GM12873 (cell line): Measurements from ENCODE around the gene ARHGEF6.

ENCODE experiments used
- TF ChIP-seq, protein P1 (sequence below): IDR thresholded peaks from 2 replicates; pipeline ENCODE4 v1.5.1; 2012; ENCODE audit warnings: low read depth, mild to moderate bottlenecking, moderate library complexity, low read length, control low read depth; ENCODE audit not compliant: insufficient read depth; ENCODE audit errors: missing control alignments

Gene ARHGEF6

DNA sequence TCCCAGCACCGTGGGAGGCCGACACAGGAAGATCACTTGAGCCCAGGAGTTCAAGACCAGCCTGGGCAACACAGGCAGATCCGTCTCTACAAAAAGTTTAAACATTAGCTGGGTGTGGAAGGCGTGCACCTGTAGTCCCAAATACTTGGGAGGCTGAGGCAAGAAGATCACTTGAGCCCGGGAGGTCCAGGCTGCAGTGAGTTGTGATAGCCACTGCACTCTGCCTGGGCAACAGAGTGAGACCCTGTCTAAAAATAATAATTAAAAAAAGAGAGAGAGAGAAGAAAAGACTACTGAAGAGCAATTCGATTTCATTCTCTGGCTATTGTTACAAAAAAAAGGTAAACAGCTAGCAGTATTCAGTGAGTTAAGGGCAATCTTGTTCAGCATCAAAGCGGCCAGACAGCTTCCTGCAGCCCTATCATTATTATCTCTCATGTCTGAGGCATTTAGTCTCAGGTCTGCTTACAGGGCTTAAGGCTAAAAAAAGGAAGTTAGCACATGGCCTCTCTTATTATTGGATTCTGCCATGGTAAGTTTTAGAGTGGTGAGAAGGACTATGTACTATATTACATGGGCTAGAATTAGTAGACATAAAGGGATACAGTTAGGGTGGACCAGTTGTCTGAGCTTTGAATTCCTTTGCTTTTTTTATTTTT, 37.9 kb downstream of the ARHGEF6 start:
- TF ChIP-seq, protein P1, sequence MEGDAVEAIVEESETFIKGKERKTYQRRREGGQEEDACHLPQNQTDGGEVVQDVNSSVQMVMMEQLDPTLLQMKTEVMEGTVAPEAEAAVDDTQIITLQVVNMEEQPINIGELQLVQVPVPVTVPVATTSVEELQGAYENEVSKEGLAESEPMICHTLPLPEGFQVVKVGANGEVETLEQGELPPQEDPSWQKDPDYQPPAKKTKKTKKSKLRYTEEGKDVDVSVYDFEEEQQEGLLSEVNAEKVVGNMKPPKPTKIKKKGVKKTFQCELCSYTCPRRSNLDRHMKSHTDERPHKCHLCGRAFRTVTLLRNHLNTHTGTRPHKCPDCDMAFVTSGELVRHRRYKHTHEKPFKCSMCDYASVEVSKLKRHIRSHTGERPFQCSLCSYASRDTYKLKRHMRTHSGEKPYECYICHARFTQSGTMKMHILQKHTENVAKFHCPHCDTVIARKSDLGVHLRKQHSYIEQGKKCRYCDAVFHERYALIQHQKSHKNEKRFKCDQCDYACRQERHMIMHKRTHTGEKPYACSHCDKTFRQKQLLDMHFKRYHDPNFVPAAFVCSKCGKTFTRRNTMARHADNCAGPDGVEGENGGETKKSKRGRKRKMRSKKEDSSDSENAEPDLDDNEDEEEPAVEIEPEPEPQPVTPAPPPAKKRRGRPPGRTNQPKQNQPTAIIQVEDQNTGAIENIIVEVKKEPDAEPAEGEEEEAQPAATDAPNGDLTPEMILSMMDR, result no peak

DNA sequence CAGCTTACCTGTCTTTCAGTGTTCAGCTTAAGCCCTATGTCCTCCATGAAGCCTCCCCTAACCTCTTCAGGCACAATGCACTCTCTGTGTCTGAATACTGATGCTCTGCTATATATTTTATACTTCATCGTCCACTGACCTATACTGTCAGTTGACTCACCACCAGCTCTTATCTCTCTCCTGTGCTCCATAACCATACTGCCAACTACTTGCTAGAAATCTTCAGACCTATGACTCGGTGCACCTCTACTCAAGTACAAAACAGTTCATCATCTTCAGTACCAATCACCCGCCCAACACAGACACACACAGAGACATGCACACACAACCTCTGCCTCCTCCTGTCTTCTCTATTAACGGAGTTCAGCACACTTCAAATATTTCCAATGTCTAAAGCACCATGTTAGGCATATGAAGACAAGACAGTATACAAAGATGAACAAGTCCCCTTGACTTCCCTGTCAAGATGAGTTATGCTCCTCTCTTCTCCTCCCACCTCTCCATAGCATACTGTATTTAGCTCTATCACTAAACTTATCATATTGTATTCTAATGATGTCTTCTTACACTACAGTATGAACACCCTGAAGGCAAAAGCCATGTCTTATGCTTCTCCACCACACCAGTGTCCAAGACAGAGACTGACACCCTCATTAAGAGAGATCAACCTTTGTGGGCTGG, 42.5 kb downstream of the ARHGEF6 start:
- TF ChIP-seq, protein P1, result no peak

DNA sequence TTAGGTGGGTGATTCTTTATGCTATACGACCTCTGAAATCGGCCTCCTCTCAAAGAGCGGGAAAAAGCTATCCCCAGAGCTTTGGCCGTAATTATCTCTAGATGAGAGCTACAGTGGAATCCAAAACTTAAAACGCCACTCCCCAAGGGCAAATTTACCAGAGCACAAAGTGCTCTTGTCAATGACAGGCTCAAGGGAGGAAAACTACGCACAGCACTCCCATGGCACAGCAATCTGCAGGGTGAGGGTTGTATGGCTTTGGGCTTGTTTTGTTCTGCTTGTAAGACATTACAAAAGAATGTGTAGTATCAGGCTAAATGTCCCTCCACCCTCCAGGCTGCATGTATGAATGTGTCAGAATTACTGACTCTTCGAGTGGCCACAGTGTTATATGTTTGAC, 44.0 kb downstream of the ARHGEF6 start:
- TF ChIP-seq, protein P1, result no peak

DNA sequence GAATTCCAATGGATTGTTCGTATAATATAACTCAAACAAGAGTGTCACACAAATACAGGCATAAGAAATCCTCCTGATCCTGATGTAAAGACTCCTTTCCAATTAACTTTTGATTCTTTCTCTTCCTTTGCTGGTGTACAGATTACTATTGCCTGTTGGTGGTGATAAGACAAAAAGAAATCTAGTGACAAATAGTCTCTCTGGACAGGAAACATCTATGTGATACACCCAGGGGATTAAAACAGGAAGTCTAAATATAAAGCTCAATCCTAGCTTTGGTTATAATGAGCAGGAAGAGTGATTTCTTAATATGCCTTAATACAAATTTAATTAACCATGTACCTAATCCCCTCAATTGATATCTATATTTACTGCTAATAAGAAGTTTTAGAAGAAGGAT, 45.1 kb downstream of the ARHGEF6 start:
- TF ChIP-seq, protein P1, result no peak

DNA sequence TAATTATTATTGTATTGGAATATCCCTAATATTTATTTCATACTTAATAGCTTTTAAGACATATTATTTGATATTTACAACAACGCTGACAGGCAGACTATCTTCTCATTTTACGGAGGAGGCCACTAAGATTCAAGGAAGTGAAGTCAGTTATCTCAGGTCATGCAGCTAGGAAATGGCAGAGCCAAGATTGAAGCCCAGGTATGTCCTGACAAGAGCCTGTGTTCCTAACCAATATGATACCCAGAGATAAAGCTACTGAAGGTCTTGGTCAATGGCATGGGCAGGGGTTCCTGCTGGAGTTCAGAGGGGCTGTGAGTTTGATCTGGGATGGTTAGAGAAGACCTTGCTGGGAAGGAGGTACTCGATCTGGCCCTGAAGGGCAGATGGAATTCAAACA, 47.1 kb downstream of the ARHGEF6 start:
- TF ChIP-seq, protein P1, result no peak

DNA sequence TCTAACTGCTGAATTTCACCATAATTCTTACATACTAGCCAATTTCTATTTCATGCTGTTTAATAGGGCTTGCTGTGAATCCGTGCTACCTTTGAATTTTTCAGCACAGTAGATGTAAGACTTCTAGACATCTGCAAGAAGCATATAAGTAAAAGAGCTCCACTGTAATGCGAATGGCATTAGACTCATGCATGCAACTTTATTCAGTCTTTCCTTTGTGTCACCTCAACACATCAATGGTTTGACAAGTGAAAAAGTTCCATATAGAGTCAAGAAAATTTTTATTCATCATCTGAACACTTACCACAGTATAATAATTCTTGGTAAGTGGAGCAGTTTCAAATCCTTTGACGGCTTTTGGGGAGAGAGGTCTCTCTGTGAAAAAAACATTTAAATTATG, 48.9 kb downstream of the ARHGEF6 start:
- TF ChIP-seq, protein P1, result no peak

DNA sequence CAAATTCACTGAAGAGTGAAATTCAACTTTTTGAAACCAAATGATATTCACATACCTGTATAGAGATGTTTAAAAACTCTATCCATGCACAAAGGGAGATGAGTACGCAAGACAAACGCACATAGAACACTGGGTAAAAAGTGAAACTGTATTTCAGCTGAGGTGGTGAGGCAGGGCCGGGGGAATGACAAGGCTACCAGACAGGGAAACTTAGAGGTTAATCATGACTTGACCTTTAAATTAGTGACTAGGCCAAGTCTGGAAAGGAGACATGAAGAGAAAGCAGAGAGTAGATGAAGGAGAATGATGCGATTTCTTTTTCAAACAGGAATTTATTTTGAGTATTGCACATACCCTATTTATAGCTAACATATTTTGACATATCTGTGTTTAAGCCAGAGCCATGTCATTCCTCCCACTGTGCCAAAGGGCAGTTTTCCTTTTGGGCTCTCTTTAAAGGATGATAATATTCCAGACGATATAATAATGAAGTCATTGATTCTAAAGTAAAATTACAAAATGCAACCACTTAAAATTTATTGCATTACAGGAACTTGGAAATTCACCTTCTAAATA, 49.4 kb downstream of the ARHGEF6 start:
- TF ChIP-seq, protein P1, result no peak
